ENCODE data around the gene LRIT2. TPM values are rescaled to one million over a fixed set of nuclear protein-coding genes. Genes with fewer than 3 reads are reported as not detected.

LRIT2 gene
- total RNA-seq, 1 experiment from 2014 or later, result not detected

- H3K27me3 Mint-ChIP-seq (ENCODE audit: unreplicated experiment), result no peaks in the 10 kb centered on the region
- H3K4me1 Mint-ChIP-seq (ENCODE audit: low read depth, unreplicated experiment), result no peaks in the 10 kb centered on the region
- H3K36me3 Mint-ChIP-seq (ENCODE audit: insufficient read depth, unreplicated experiment), result no peaks in the 10 kb centered on the region
- H3K9me3 Mint-ChIP-seq (ENCODE audit: low read depth, unreplicated experiment), result no peaks in the 10 kb centered on the region
- H3K4me3 Mint-ChIP-seq (ENCODE audit: low read depth, unreplicated experiment), result no peak overlapping the region
- no peak for DNase-seq
- TF ChIP-seq CTCF (IDR thresholded peaks at IDR 0.05; ENCODE audit: unreplicated experiment), result no peak
- BruUV-seq (replicated peaks), result no TSS peak
- intact Hi-C loops (cut with micrococcal nuclease; ENCODE audit: unreplicated experiment), result no loop called here
- no peak overlapping the region for H3K27ac Mint-ChIP-seq (ENCODE audit: unreplicated experiment)
- CTCF ChIA-PET, result no interaction called here
Observed at GRCh38 chr10:84179059-84179710, 46.2 kb downstream of the LRIT2 start.

- no peak overlapping the region for H3K27ac Mint-ChIP-seq (ENCODE audit: unreplicated experiment)
- CTCF ChIA-PET, result no interaction called here
- no peaks in the 10 kb centered on the region for H3K27me3 Mint-ChIP-seq (ENCODE audit: unreplicated experiment)
- H3K9me3 Mint-ChIP-seq (ENCODE audit: low read depth, unreplicated experiment), result no peaks in the 10 kb centered on the region
- H3K4me1 Mint-ChIP-seq (ENCODE audit: low read depth, unreplicated experiment), result no peaks in the 10 kb centered on the region
- H3K4me3 Mint-ChIP-seq (ENCODE audit: low read depth, unreplicated experiment), result no peak overlapping the region
- no TSS peak for BruUV-seq (replicated peaks)
- intact Hi-C loops (cut with micrococcal nuclease; ENCODE audit: unreplicated experiment), result no loop called here
- H3K36me3 Mint-ChIP-seq (ENCODE audit: insufficient read depth, unreplicated experiment), result no peaks in the 10 kb centered on the region
- DNase-seq, result no peak
- no peak for TF ChIP-seq CTCF (IDR thresholded peaks at IDR 0.05; ENCODE audit: unreplicated experiment)
Observed at GRCh38 chr10:84178160-84178609, 47.2 kb downstream of the LRIT2 start.

DNA sequence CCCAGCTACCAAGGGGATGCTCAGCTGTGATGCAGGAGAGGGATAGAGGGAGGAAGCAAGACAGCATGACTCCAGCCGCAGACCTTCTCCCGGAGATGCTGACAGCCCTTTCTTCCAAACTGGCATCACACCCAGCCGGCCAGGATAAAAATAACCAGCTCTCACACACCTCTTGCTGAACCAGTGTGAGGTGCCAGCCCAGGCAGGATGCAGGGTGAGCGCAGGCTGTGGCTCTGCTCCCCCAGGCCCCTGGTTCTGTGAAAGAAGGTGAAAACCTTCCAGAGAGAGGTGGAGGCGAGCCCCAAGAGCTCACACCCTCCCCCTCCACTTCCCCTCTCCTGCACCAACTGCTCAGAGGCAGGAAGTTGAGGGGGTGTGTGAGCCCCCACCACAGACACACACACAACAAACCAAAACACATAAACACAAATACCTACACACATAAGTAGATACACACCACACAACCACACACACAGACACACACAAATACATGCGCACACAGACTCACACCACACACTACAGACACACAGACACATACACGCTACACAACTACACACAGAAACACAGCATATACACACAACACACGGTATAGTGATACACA is 47.7 kb downstream of the LRIT2 start:
- no peaks in the 10 kb centered on the region for H3K4me1 Mint-ChIP-seq (ENCODE audit: low read depth, unreplicated experiment)
- no peaks in the 10 kb centered on the region for H3K36me3 Mint-ChIP-seq (ENCODE audit: insufficient read depth, unreplicated experiment)
- TF ChIP-seq CTCF (IDR thresholded peaks at IDR 0.05; ENCODE audit: unreplicated experiment), result no peak
- H3K9me3 Mint-ChIP-seq (ENCODE audit: low read depth, unreplicated experiment), result no peaks in the 10 kb centered on the region
- no peak for DNase-seq
- H3K4me3 Mint-ChIP-seq (ENCODE audit: low read depth, unreplicated experiment), result no peak overlapping the region
- intact Hi-C loops (cut with micrococcal nuclease; ENCODE audit: unreplicated experiment), result no loop called here
- H3K27me3 Mint-ChIP-seq (ENCODE audit: unreplicated experiment), result no peaks in the 10 kb centered on the region
- CTCF ChIA-PET, result no interaction called here
- no peak overlapping the region for H3K27ac Mint-ChIP-seq (ENCODE audit: unreplicated experiment)
- BruUV-seq (replicated peaks), result no TSS peak

DNA sequence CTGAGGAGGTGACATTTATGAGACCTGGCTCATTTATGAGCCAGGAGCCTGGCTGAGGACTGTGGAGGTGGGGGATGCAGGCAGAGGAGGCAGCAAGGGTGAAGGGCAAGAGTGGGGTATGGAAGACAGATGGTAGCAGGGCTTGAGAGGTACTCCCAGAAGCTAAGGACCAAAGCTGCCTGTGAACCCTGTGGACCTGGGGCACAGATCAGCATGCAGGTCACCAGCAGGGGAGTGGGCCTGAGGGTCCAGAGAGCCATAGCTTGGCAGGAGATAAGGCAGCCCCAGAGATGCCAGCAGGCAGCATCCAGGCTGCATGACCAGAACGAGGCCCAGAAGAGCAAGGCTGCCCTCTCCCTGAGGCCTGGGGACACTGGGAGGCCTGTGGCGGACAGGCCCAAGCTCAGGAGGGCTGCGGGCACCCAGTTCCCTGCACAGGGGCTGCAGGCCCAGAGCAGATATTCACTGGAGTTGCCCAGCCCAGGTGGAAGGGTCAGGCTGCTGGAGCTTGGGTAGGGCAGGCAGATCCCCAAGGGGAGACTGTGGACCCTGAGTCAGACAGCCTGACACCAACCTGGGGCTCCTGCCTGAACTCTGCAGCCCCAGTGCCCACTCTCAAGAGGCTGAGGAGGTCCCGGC is 48.4 kb downstream of the LRIT2 start:
- CTCF ChIA-PET, result no interaction called here
- BruUV-seq (replicated peaks), result no TSS peak
- no peaks in the 10 kb centered on the region for H3K4me1 Mint-ChIP-seq (ENCODE audit: low read depth, unreplicated experiment)
- TF ChIP-seq CTCF (IDR thresholded peaks at IDR 0.05; ENCODE audit: unreplicated experiment), result no peak
- no peak overlapping the region for H3K4me3 Mint-ChIP-seq (ENCODE audit: low read depth, unreplicated experiment)
- H3K9me3 Mint-ChIP-seq (ENCODE audit: low read depth, unreplicated experiment), result no peaks in the 10 kb centered on the region
- intact Hi-C loops (cut with micrococcal nuclease; ENCODE audit: unreplicated experiment), result no loop called here
- no peaks in the 10 kb centered on the region for H3K27me3 Mint-ChIP-seq (ENCODE audit: unreplicated experiment)
- no peak for DNase-seq
- no peaks in the 10 kb centered on the region for H3K36me3 Mint-ChIP-seq (ENCODE audit: insufficient read depth, unreplicated experiment)
- H3K27ac Mint-ChIP-seq (ENCODE audit: unreplicated experiment), result no peak overlapping the region

Measured in Calu3 (cell line).